ENCODE measurements around the gene FAM13A.

GRCh38 chr4:88742561-88742960 lies 314.4 kb downstream of the FAM13A start:
- no peak for TF ChIP-seq CTCF (IDR thresholded peaks at IDR 0.05; ENCODE audit: control extremely low read depth in 1 of 3, insufficient read depth in 1 of 3, low read depth in 1 of 3, low read length in 3 of 3)
- no peak for TF ChIP-seq USF2 (IDR thresholded peaks at IDR 0.05; ENCODE audit: low read length)
- TF ChIP-seq EZH2 (IDR thresholded peaks at IDR 0.05; ENCODE audit: low read depth, low read length, severe bottlenecking): no peak
- TF ChIP-seq SP1 (IDR thresholded peaks at IDR 0.05; ENCODE audit: low read depth, low read length): no peak
- TF ChIP-seq RFX5 (IDR thresholded peaks at IDR 0.05; ENCODE audit: borderline replicate concordance, low read depth, low read length): no peak
- TF ChIP-seq POLR2A (IDR thresholded peaks at IDR 0.05; ENCODE audit: control extremely low read depth in 1 of 2, low read depth in 2 of 2, low read length in 2 of 2): no peak

All from H1 (cell line).